CD14-positive monocyte (primary cell): ENCODE data around the gene CNP. TPM values are rescaled to one million over a fixed set of nuclear protein-coding genes. Genes with fewer than 3 reads are reported as not detected.

Experiments used
- DNase-seq, 3 donors: peaks; one replicate each; pipeline ENCODE4 v3.0.0-alpha.2; 2011 to 2022
- H2AFZ ChIP-seq: 2 replicates; pipeline ENCODE4 v1.6.0; 2012; ENCODE audit warnings: mild to moderate bottlenecking, low read depth, low read length, inconsistent platforms; ENCODE audit not compliant: insufficient read depth, poor library complexity, severe bottlenecking
- H3K27ac ChIP-seq, 2 donors: 1 replicate in 1 of 2; 2 replicates in 1 of 2; pipeline ENCODE4 v1.5.1; 2012 to 2013; ENCODE audit warnings: low read length in 2 of 2, control low read depth in 1 of 2, inconsistent platforms in 1 of 2, low read depth in 1 of 2, mild to moderate bottlenecking in 1 of 2
- H3K27me3 ChIP-seq, 2 donors: one replicate each; pipeline versions ENCODE4 v1.6.0 to v1.6.1; 2011 to 2013; ENCODE audit warnings: low read length in 2 of 2; ENCODE audit not compliant: control insufficient read depth in 2 of 2, insufficient read depth in 2 of 2
- H3K36me3 ChIP-seq, 2 donors: replicated peaks in 1 of 2; 1 replicate in 1 of 2; 2 replicates in 1 of 2; pipeline versions ENCODE4 v1.5.1 to v1.6.1; 2012 to 2013; ENCODE audit warnings: low read length in 2 of 2, control low read depth in 1 of 2, inconsistent platforms in 1 of 2, mild to moderate bottlenecking in 1 of 2; ENCODE audit not compliant: insufficient read depth in 2 of 2, control insufficient read depth in 1 of 2
- H3K4me1 ChIP-seq, 2 donors: 1 replicate in 1 of 2; 2 replicates in 1 of 2; pipeline versions ENCODE4 v1.5.1 to v1.6.1; 2012 to 2013; ENCODE audit warnings: low read length in 2 of 2, control low read depth in 1 of 2, inconsistent platforms in 1 of 2, mild to moderate bottlenecking in 1 of 2, moderate library complexity in 1 of 2; ENCODE audit not compliant: insufficient read depth in 2 of 2, control insufficient read depth in 1 of 2
- H3K4me2 ChIP-seq: replicated peaks from 2 replicates; pipeline ENCODE3; 2012; ENCODE audit warnings: low read length, moderate library complexity, mild to moderate bottlenecking; ENCODE audit not compliant: poor library complexity, severe bottlenecking; ENCODE audit errors: extremely low read depth
- H3K4me3 ChIP-seq, 3 experiments: fragments of 200-600 bp in 1 of 3; sonication (generic) in 1 of 3; replicated peaks in 1 of 3; 1 replicate in 2 of 3; 2 replicates in 1 of 3; pipeline ENCODE4 v1.5.1; 2011 to 2013; ENCODE audit warnings: low read length in 3 of 3, mild to moderate bottlenecking in 3 of 3, control low read depth in 2 of 3, low read depth in 2 of 3, inconsistent platforms in 1 of 3, moderate library complexity in 1 of 3
- H3K79me2 ChIP-seq: 2 replicates; pipeline ENCODE4 v1.6.0; 2012; ENCODE audit warnings: mild to moderate bottlenecking, control low read depth, inconsistent platforms, low read length, moderate library complexity; ENCODE audit not compliant: insufficient read depth
- H3K9ac ChIP-seq: 2 replicates; pipeline ENCODE4 v1.6.0; 2017; ENCODE audit warnings: low read length, mild to moderate bottlenecking; ENCODE audit not compliant: insufficient read depth, poor library complexity, severe bottlenecking
- H3K9me3 ChIP-seq, 2 donors: replicated peaks in 1 of 2; 1 replicate in 1 of 2; 2 replicates in 1 of 2; pipeline versions ENCODE4 v1.5.1 to v1.6.1; 2012 to 2013; ENCODE audit warnings: low read length in 2 of 2, control low read depth in 1 of 2; ENCODE audit not compliant: control insufficient read depth in 1 of 2, insufficient read depth in 1 of 2
- H4K20me1 ChIP-seq: 2 replicates; pipeline ENCODE4 v1.6.0; 2012; ENCODE audit warnings: mild to moderate bottlenecking, low read length, control low read depth, moderate library complexity; ENCODE audit not compliant: insufficient read depth
- H3K27ac Mint-ChIP-seq, 7 donors: one replicate each; pipeline ENCODE4 v1.8.0; 2020; ENCODE audit warnings: mild to moderate bottlenecking in 7 of 7, mixed read lengths in 7 of 7, moderate library complexity in 6 of 7, inconsistent platforms in 2 of 7
- H3K27me3 Mint-ChIP-seq, 3 donors: one replicate each; pipeline ENCODE4 v1.8.0; 2021 to 2022; ENCODE audit warnings: low read depth in 3 of 3, mild to moderate bottlenecking in 3 of 3, mixed read lengths in 3 of 3, moderate library complexity in 3 of 3, inconsistent platforms in 1 of 3
- H3K36me3 Mint-ChIP-seq, 2 donors: one replicate each; pipeline ENCODE4 v1.8.0; 2020; ENCODE audit warnings: mixed read lengths in 2 of 2, inconsistent platforms in 1 of 2, mild to moderate bottlenecking in 1 of 2
- H3K4me1 Mint-ChIP-seq: one replicate; pipeline ENCODE4 v1.8.0; 2020; ENCODE audit warnings: mild to moderate bottlenecking, mixed read lengths
- H3K4me3 Mint-ChIP-seq, 2 donors: one replicate each; pipeline ENCODE4 v1.8.0; 2020; ENCODE audit warnings: mild to moderate bottlenecking in 2 of 2, mixed read lengths in 2 of 2, moderate library complexity in 1 of 2
- H3K9me3 Mint-ChIP-seq, 7 donors: one replicate each; pipeline ENCODE4 v1.8.0; 2020 to 2022; ENCODE audit warnings: mixed read lengths in 7 of 7, mild to moderate bottlenecking in 6 of 7, moderate library complexity in 6 of 7, inconsistent platforms in 2 of 7
- CTCF ChIP-seq: fragments of 200-600 bp; IDR thresholded peaks from one replicate; pipeline ENCODE4 v1.8.0; 2022; ENCODE audit warnings: antibody characterized with exemption, mild to moderate bottlenecking
- WGBS: methylation state at CpG from one replicate; pipeline ENCODE4 v1.1.5; 2013; ENCODE audit warnings: missing lambda C conversion rate; ENCODE audit not compliant: insufficient coverage; 5-methylcytosine and 5-hydroxymethylcytosine counted together
- intact Hi-C, 2 donors: fragments of 100-400 bp; cut with micrococcal nuclease; formaldehyde crosslinking; loops; one replicate each; pipeline versions ENCODE4 v1.15.0 to v1.15.1; 2023
- polyA plus RNA-seq, 3 donors: library from polyadenylated mRNA; depleted of rRNA in 1 of 3; unstranded in 2 of 3; stranded (reverse) in 1 of 3; fragments of 300-500 nt in 2 of 3; fragments of >200 nt in 1 of 3; fragmentation: Illumina TruSeq in 2 of 3; gene quantifications; 1 replicate in 2 of 3; 2 replicates in 1 of 3; pipeline ENCODE4 v1.2.3, GENCODE V29; 2012 to 2021

CNP gene
- polyA plus RNA-seq, 3 donors, result 19.0 to 50.2 (median 47.0) TPM

GRCh38 chr17:41941168-41941567 is 25.4 kb upstream of the CNP start:
- no peak overlapping the region for H3K27ac ChIP-seq
- WGBS, result 100% methylated on average over 1 of the region's 5 CpGs
- no peak overlapping the region for H3K4me3 Mint-ChIP-seq
- no peak overlapping the region for H3K4me3 ChIP-seq
- H3K79me2 ChIP-seq, result no peaks in the 10 kb centered on the region
- no peaks in the 10 kb centered on the region for H3K9me3 Mint-ChIP-seq
- H3K4me1 Mint-ChIP-seq, result no peaks in the 10 kb centered on the region
- no peaks in the 10 kb centered on the region for H3K9me3 ChIP-seq
- no peaks in the 10 kb centered on the region for H4K20me1 ChIP-seq
- H3K36me3 Mint-ChIP-seq, result no peaks in the 10 kb centered on the region
- H3K4me1 ChIP-seq, result no peaks in the 10 kb centered on the region
- no peak overlapping the region for H2AFZ ChIP-seq
- H3K27me3 ChIP-seq, result no peaks in the 10 kb centered on the region
- TF ChIP-seq CTCF, result no peak
- no peak overlapping the region for H3K27ac Mint-ChIP-seq
- no peak for DNase-seq
- no peak overlapping the region for H3K4me2 ChIP-seq
- H3K9ac ChIP-seq, result no peak overlapping the region
- intact Hi-C loops, result no loop called here
- H3K27me3 Mint-ChIP-seq, result peaks cover 0 to 4% (median 2%) of the 10 kb centered on the region in 3 donors
- no peaks in the 10 kb centered on the region for H3K36me3 ChIP-seq

- Histone ChIP-seq H3K79me2 (no peaks in the 10 kb centered on the region), H3K9me3 (no peaks in the 10 kb centered on the region), H3K27ac (no peak overlapping the region), H3K4me2 (no peak overlapping the region), H3K9ac (no peak overlapping the region), H4K20me1 (no peaks in the 10 kb centered on the region), H3K4me3 (no peak overlapping the region), H3K4me1 (no peaks in the 10 kb centered on the region), H3K36me3 (no peaks in the 10 kb centered on the region), H3K27me3 (no peaks in the 10 kb centered on the region), H2AFZ (no peak overlapping the region)
- TF ChIP-seq CTCF, result no peak
- DNase-seq, result no peak
- no peak overlapping the region for H3K4me3 Mint-ChIP-seq
- H3K9me3 Mint-ChIP-seq, result peaks cover 0 to 3% (median 0%) of the 10 kb centered on the region in 7 donors
- no peaks in the 10 kb centered on the region for H3K36me3 Mint-ChIP-seq
- H3K27ac Mint-ChIP-seq, result no peak overlapping the region
- H3K4me1 Mint-ChIP-seq, result no peaks in the 10 kb centered on the region
- H3K27me3 Mint-ChIP-seq, result peaks cover 0 to 4% (median 2%) of the 10 kb centered on the region in 3 donors
- intact Hi-C loops, result no loop called here
- 100% methylated on average over 3 of the region's 8 CpGs for WGBS
Measured at GRCh38 chr17:41942626-41943373, 23.8 kb upstream of the CNP start.
